Esophagus muscularis mucosa (tissue), 4 donors: ENCODE measurements around the gene ENTREP1. TPM values are rescaled to one million over a fixed set of nuclear protein-coding genes. Genes with fewer than 3 reads are reported as not detected.

ENCODE experiments used
- DNase-seq: peaks from one replicate; pipeline ENCODE4 v3.0.0-alpha.2; 2017; ENCODE audit errors: extremely low spot score
- H3K27ac ChIP-seq, 4 donors: fragments of 200-600 bp; sonication (generic); replicated peaks in 1 of 4; 1 replicate in 3 of 4; 2 replicates in 1 of 4; pipeline ENCODE4 v1.5.1; 2016 to 2019; ENCODE audit warnings: mild to moderate bottlenecking in 1 of 4
- H3K27me3 ChIP-seq, 4 donors: fragments of 200-600 bp; sonication (generic); one replicate each; pipeline versions ENCODE4 v1.5.1 to v1.6.0; 2016 to 2019
- H3K36me3 ChIP-seq, 4 donors: fragments of 200-600 bp; sonication (generic); one replicate each; pipeline ENCODE4 v1.5.1; 2016 to 2019
- H3K4me1 ChIP-seq, 4 donors: fragments of 200-600 bp; sonication (generic); one replicate each; pipeline ENCODE4 v1.5.1; 2016 to 2019
- H3K4me3 ChIP-seq, 4 donors: fragments of 200-600 bp; sonication (generic); 1 replicate in 2 of 4; 2 replicates in 2 of 4; pipeline ENCODE4 v1.5.1; 2016 to 2019; ENCODE audit warnings: mild to moderate bottlenecking in 4 of 4, moderate library complexity in 1 of 4
- H3K9me3 ChIP-seq, 4 donors: fragments of 200-600 bp; sonication (generic); 1 replicate in 3 of 4; 2 replicates in 1 of 4; pipeline ENCODE4 v1.5.1; 2016 to 2019
- CTCF ChIP-seq, 3 experiments: fragments of 200-600 bp in 2 of 3; fragments of 450-650 bp in 1 of 3; sonication (generic) in 2 of 3; IDR thresholded peaks; one replicate each; pipeline ENCODE4 v1.5.1; 2017 to 2019; ENCODE audit warnings: antibody characterized with exemption in 3 of 3, mild to moderate bottlenecking in 2 of 3, moderate library complexity in 1 of 3
- EP300 ChIP-seq: sonication (generic); formaldehyde crosslinking; IDR thresholded peaks from one replicate; pipeline ENCODE4 v1.6.1; 2017; ENCODE audit warnings: antibody characterized with exemption
- POLR2A ChIP-seq: fragments of 450-650 bp; IDR thresholded peaks from one replicate; pipeline ENCODE4 v1.6.1; 2017; ENCODE audit warnings: antibody characterized with exemption, moderate library complexity, mild to moderate bottlenecking, low read depth
- POLR2AphosphoS5 ChIP-seq, 2 donors: sonication (generic); formaldehyde crosslinking; IDR thresholded peaks; one replicate each; pipeline ENCODE4 v1.6.1; 2017; ENCODE audit warnings: antibody characterized with exemption in 2 of 2
- WGBS: methylation state at CpG from one replicate; pipeline ENCODE4 v1.1.5; 2018; 5-methylcytosine and 5-hydroxymethylcytosine counted together
- intact Hi-C: fragments of 100-400 bp; cut with DNase I; formaldehyde crosslinking; loops from one replicate; pipeline ENCODE4 v1.15.1; 2023
- total RNA-seq, 4 donors: library from RNA; depleted of rRNA; stranded (reverse); fragments of >200 nt; gene quantifications; one replicate each; pipeline versions ENCODE4 v1.1.0 to v1.2.1, GENCODE V29; 2016

Gene ENTREP1
- total RNA-seq, 4 donors from 2014 or later = 16.2 to 30.2 (median 20.4) TPM

- intact Hi-C loops = no loop called here
- Histone ChIP-seq H3K4me1 (peaks cover 48 to 69% (median 49%) of the 10 kb centered on the region in 4 donors), H3K36me3 (peaks cover 0 to 11% (median 9%) of the 10 kb centered on the region in 4 donors), H3K4me3 (no peak overlapping the region), H3K27ac (peak overlapping the region; percentile 44 to 58 (median 56)), H3K27me3 (no peaks in the 10 kb centered on the region), H3K9me3 (no peaks in the 10 kb centered on the region)
- TF ChIP-seq POLR2AphosphoS5 (IDR thresholded peaks at IDR 0.05) = peak in 1 of 2 donors; percentile 17
- TF ChIP-seq POLR2A = no peak
- no peak for TF ChIP-seq EP300
- no peak for TF ChIP-seq CTCF (IDR thresholded peaks at IDR 0.05)
- WGBS = 72% methylated on average over 9 of the region's 9 CpGs
- DNase-seq = peak; percentile 75
Observed at GRCh38 chr9:69379270-69379982, 54.4 kb downstream of the ENTREP1 start.

- no peaks in the 10 kb centered on the region for H3K27me3 ChIP-seq
- intact Hi-C loops = loop anchor here (10.0 kb wide), 1 partner anchor 156 kb away; no protein-coding TSS in a partner anchor
- H3K27ac ChIP-seq = peak overlapping the region; percentile 44 to 58 (median 56)
- no peak overlapping the region for H3K4me3 ChIP-seq
- peaks cover 0 to 14% (median 12%) of the 10 kb centered on the region in 4 donors for H3K36me3 ChIP-seq
- peak; percentile 50 for DNase-seq
- H3K9me3 ChIP-seq = no peaks in the 10 kb centered on the region
- no peak for TF ChIP-seq EP300
- H3K4me1 ChIP-seq = peaks cover 48 to 62% (median 49%) of the 10 kb centered on the region in 4 donors
- WGBS = 70% methylated on average over 6 of the region's 6 CpGs
Observed at GRCh38 chr9:69380301-69380700, 55.3 kb downstream of the ENTREP1 start.

GRCh38 chr9:69380811-69381210 is 55.8 kb downstream of the ENTREP1 start:
- Histone ChIP-seq H3K9me3 (no peaks in the 10 kb centered on the region), H3K36me3 (peaks cover 0 to 19% (median 14%) of the 10 kb centered on the region in 4 donors), H3K4me3 (no peak overlapping the region), H3K27ac (peak overlapping the region; percentile 44 to 58 (median 56)), H3K27me3 (no peaks in the 10 kb centered on the region), H3K4me1 (peaks cover 47 to 59% (median 49%) of the 10 kb centered on the region in 4 donors)
- TF ChIP-seq POLR2A (no peak), POLR2AphosphoS5 (IDR thresholded peaks at IDR 0.05) (no peak), EP300 (no peak), CTCF (IDR thresholded peaks at IDR 0.05) (no peak)
- intact Hi-C loops = loop anchor here (10.0 kb wide), 1 partner anchor 156 kb away; no protein-coding TSS in a partner anchor
- DNase-seq = peak; percentile 77
- WGBS = 77% methylated on average over 3 of the region's 3 CpGs

- no peak for DNase-seq
- Histone ChIP-seq H3K4me3 (no peak overlapping the region), H3K27me3 (no peaks in the 10 kb centered on the region), H3K9me3 (no peaks in the 10 kb centered on the region), H3K4me1 (peaks cover 35 to 47% (median 37%) of the 10 kb centered on the region in 4 donors), H3K36me3 (peaks cover 0 to 29% (median 20%) of the 10 kb centered on the region in 4 donors), H3K27ac (no peak overlapping the region)
- no peak for TF ChIP-seq POLR2AphosphoS5 (IDR thresholded peaks at IDR 0.05)
- TF ChIP-seq CTCF (IDR thresholded peaks at IDR 0.05) = no peak
- no peak for TF ChIP-seq EP300
- no peak for TF ChIP-seq POLR2A
- 40% methylated on average over 4 of the region's 4 CpGs for WGBS
- intact Hi-C loops = loop anchor here (10.0 kb wide), 1 partner anchor 157 kb away; no protein-coding TSS in a partner anchor
Observed at GRCh38 chr9:69382135-69382534, 57.1 kb downstream of the ENTREP1 start.

- peak; percentile 75 for DNase-seq
- Histone ChIP-seq H3K36me3 (peaks cover 0 to 48% (median 30%) of the 10 kb centered on the region in 4 donors), H3K27ac (no peak overlapping the region), H3K4me1 (peaks cover 12 to 20% (median 15%) of the 10 kb centered on the region in 4 donors), H3K4me3 (no peak overlapping the region), H3K27me3 (no peaks in the 10 kb centered on the region), H3K9me3 (no peaks in the 10 kb centered on the region)
- TF ChIP-seq POLR2AphosphoS5 (IDR thresholded peaks at IDR 0.05) = no peak
- TF ChIP-seq POLR2A = no peak
- TF ChIP-seq CTCF (IDR thresholded peaks at IDR 0.05) = no peak
- TF ChIP-seq EP300 = no peak
- WGBS = 64% methylated on average over 6 of the region's 6 CpGs
- intact Hi-C loops = loop anchor here (10.0 kb wide), 1 partner anchor 161 kb away; no protein-coding TSS in a partner anchor
Observed at GRCh38 chr9:69385581-69386033, 60.6 kb downstream of the ENTREP1 start.
